HEK293T (cell line): ENCODE data around the gene CAMK1.
A peak's percentile ranks its signal among the peaks of the same experiment; 100 is the strongest.
"Not testable (repeated sequence)": the region's sequence is repeated elsewhere in the genome, so short reads cannot be mapped to it uniquely, and the experiment has no call there.

Experiments
- CTCF ChIA-PET: fragments of 350-600 bp; formaldehyde crosslinking; extraction: SDS; loops from one replicate; lab custom pipeline; 2021; ENCODE audit warnings: antibody characterized with exemption, inconsistent platforms; lab: Yijun Ruan, JAX
- POLR2A ChIA-PET: fragments of 350-600 bp; formaldehyde crosslinking; extraction: SDS; loops from one replicate; lab custom pipeline; 2020; ENCODE audit warnings: antibody characterized with exemption, inconsistent platforms; lab: Yijun Ruan, JAX
- DNase-seq: peaks from one replicate; pipeline ENCODE4 v3.0.0; 2012; ENCODE audit warnings: mixed read lengths; ENCODE audit errors: extremely low spot score
- ARNT ChIP-seq: fragments of 450-650 bp; IDR thresholded peaks from 2 replicates; pipeline ENCODE4 v1.6.1; 2017; ENCODE audit warnings: mild to moderate bottlenecking
- BHLHE40 ChIP-seq: fragments of 450-650 bp; IDR thresholded peaks from 2 replicates; pipeline ENCODE4 v1.6.1; 2016; ENCODE audit warnings: mild to moderate bottlenecking, moderate library complexity, borderline replicate concordance
- CTBP1 ChIP-seq: fragments of 450-650 bp; IDR thresholded peaks from 2 replicates; pipeline ENCODE4 v1.6.1; 2016; ENCODE audit warnings: borderline replicate concordance
- ELF4 ChIP-seq: fragments of 450-650 bp; IDR thresholded peaks from 2 replicates; pipeline ENCODE4 v1.6.1; 2017; ENCODE audit warnings: antibody characterized with exemption
- FOXA1 ChIP-seq: fragments of 450-650 bp; IDR thresholded peaks from 2 replicates; pipeline ENCODE4 v1.6.1; 2016; ENCODE audit warnings: mild to moderate bottlenecking
- FOXK2 ChIP-seq: fragments of 450-650 bp; IDR thresholded peaks from 2 replicates; pipeline ENCODE4 v1.6.1; 2016; ENCODE audit warnings: mild to moderate bottlenecking
- FOXM1 ChIP-seq: fragments of 450-650 bp; IDR thresholded peaks from 2 replicates; pipeline ENCODE4 v1.6.1; 2017; ENCODE audit warnings: mild to moderate bottlenecking, borderline replicate concordance
- HDGF ChIP-seq: fragments of 450-650 bp; IDR thresholded peaks from 2 replicates; pipeline ENCODE4 v1.6.1; 2017; ENCODE audit warnings: antibody characterized with exemption, borderline replicate concordance
- L3MBTL2 ChIP-seq: fragments of 450-650 bp; conservative IDR thresholded peaks from 2 replicates; pipeline ENCODE4 v1.6.1; 2016; ENCODE audit warnings: mild to moderate bottlenecking
- LEF1 ChIP-seq: fragments of 450-650 bp; IDR thresholded peaks from 2 replicates; pipeline ENCODE4 v1.6.1; 2017; ENCODE audit warnings: mild to moderate bottlenecking, borderline replicate concordance
- NFRKB ChIP-seq: fragments of 450-650 bp; IDR thresholded peaks from 2 replicates; pipeline ENCODE4 v1.6.1; 2016; ENCODE audit warnings: mild to moderate bottlenecking, moderate library complexity
- SP1 ChIP-seq: fragments of 450-650 bp; IDR thresholded peaks from 2 replicates; pipeline ENCODE4 v1.6.1; 2017
- SUZ12 ChIP-seq: fragments of 450-650 bp; IDR thresholded peaks from 2 replicates; pipeline ENCODE4 v1.6.1; 2016; ENCODE audit warnings: mild to moderate bottlenecking
- TARDBP ChIP-seq: fragments of 450-650 bp; IDR thresholded peaks from 2 replicates; pipeline ENCODE4 v1.6.1; 2016
- ZNF384 ChIP-seq: fragments of 450-650 bp; IDR thresholded peaks from 2 replicates; pipeline ENCODE4 v1.6.1; 2016
- TF ChIP-seq, protein P1 (sequence below): fragments of 450-650 bp; IDR thresholded peaks from 2 replicates; pipeline ENCODE4 v1.6.1; 2016

Gene CAMK1

DNA sequence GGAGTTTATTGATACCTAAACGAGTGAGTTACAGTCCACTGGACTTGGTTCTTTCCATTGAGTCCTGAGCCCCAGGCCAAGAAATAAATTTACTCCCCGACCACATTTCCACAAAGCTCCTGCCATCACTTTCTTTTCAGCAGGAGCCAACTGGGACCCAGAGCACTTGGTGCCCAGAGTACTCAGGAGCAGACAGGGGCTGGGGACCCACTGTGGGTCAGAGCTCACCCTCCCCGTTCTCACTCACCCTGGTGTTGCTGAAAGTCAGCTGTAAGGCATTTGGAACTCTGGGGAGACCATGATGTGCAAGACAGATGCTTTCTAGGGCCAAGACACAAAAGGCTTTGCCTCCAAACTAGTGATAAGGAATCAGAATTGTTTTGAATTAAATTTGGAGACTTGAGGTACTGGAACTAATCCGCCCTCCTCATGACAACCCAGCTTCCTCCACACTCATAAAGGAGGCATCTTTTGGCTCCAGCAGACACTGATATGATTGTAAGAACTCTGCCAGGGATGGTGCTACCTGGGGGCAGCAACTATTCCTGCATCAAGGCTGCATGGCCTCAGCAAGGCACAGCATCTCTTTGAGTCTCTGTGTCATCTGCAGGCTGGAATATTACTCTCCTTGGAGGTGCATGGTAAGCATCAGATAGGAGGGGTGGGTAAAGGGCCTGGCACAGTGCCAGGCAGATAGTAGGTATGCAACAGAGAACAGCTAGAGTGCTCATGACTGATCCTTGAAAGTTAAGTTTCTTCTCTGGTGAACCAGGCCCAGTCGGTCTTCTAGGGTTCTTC, 7.3 kb upstream of the CAMK1 start:
- TF ChIP-seq ELF4: no peak
- TF ChIP-seq FOXA1: no peak
- TF ChIP-seq TARDBP: no peak
- no peak for TF ChIP-seq FOXM1
- TF ChIP-seq SP1: no peak
- TF ChIP-seq LEF1: no peak
- TF ChIP-seq CTBP1: no peak
- TF ChIP-seq BHLHE40: no peak
- TF ChIP-seq SUZ12: no peak
- no peak for TF ChIP-seq FOXK2
- TF ChIP-seq HDGF: no peak
- TF ChIP-seq NFRKB: no peak
- TF ChIP-seq, protein P1, sequence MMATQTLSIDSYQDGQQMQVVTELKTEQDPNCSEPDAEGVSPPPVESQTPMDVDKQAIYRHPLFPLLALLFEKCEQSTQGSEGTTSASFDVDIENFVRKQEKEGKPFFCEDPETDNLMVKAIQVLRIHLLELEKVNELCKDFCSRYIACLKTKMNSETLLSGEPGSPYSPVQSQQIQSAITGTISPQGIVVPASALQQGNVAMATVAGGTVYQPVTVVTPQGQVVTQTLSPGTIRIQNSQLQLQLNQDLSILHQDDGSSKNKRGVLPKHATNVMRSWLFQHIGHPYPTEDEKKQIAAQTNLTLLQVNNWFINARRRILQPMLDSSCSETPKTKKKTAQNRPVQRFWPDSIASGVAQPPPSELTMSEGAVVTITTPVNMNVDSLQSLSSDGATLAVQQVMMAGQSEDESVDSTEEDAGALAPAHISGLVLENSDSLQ: no peak
- no peak for TF ChIP-seq ZNF384
- TF ChIP-seq ARNT: no peak
- no peak for TF ChIP-seq L3MBTL2
- DNase-seq: no peak
- POLR2A ChIA-PET: no interaction called here
- CTCF ChIA-PET: no interaction called here

DNA sequence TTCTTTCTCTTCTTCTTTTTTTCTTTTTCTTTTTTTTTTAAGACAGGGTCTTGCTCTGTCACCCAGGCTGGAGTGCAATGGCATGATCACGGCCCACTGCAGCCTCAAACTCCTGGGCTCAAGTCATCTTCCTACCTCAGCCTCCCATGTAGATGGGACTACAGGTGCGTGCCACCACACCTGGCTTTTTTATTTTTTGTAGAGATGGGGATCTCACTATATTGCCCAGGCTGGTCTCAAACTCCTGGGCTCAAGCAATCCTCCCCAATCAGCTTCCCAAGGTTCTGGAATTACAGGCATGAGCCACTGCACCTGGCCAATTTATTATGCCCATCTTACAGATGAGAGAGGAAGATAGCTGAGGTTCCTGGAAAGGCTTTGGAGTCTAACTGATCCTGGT, 1.3 kb upstream of the CAMK1 start:
- POLR2A ChIA-PET: interaction anchor here (0.8 to 1.6 kb wide), 2 partner anchors 17 to 19 kb away, joined by 3 to 7 read pairs; no protein-coding TSS in a partner anchor
- CTCF ChIA-PET, DNase-seq: not testable (repeated sequence)
- 0 out of 2 replicates have a peak, but pooled peaks have one; percentile 24 for TF ChIP-seq ZNF384

DNA sequence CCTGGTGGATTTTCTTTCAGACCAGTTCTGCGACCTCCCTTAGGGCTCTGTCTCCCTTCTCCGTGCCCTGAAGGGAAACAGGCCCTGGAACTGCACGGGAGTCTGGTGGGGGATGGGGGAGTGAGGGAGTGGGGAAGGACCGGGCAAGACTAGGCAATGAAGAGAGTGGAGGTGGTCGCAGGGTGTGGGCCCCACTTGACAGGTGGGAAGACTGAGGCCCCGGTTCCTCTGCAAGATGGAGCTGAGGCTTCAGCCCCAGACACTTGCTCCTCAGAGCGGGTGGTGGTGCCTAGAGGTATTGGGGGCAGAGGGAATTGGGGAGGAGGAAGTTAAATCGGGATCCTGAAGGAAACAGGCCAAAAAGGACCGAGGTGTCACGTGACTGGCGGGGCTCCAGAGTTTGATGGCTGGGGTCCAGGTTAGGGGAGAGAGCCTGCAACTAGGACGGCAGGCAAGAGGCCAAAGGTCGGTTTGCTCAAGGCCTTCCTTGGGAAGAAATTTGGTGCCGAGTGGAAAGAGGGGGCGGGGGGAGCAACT, 597 bp upstream of the CAMK1 start:
- DNase-seq: no peak
- TF ChIP-seq, protein P1: no peak
- TF ChIP-seq NFRKB: no peak
- POLR2A ChIA-PET: interaction anchor here (0.6 to 2.3 kb wide), 8 partner anchors 8 to 261 kb away, joined by 3 to 10 read pairs (median 4); partner anchors contain the start of genes ARPC4, BRPF1 and TADA3
- CTCF ChIA-PET: no interaction called here

DNA sequence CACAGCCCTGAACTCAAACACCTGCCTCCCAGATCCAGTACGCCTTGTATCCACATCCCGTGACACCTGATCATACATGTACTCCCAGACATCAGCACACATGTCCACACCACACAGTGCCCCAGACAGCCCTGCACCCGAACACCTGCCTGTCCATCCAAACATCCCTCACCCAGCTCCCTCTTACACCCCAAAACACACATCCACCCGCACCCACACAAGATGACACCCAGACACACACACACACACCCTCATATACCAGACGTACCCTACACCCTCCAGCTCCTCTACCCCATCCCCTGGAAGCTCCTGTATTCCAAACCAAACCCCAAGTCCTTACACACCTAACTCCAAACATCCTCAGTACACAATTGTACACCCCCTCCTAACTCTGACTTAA, 735 bp downstream of the CAMK1 start:
- POLR2A ChIA-PET: interaction anchor here (0.6 to 2.3 kb wide), 8 partner anchors 8 to 72 kb away, joined by 3 to 10 read pairs (median 4); partner anchors contain the start of genes ARPC4, BRPF1, OGG1 and TADA3
- CTCF ChIA-PET: no interaction called here
- TF ChIP-seq ELF4 (no peak), FOXA1 (no peak), ARNT (no peak), TARDBP (no peak), L3MBTL2 (no peak), BHLHE40 (no peak), ZNF384 (no peak), FOXM1 (no peak), HDGF (no peak), LEF1 (no peak), SUZ12 (no peak), SP1 (no peak)
- TF ChIP-seq, protein P1: no peak
- no peak for DNase-seq

DNA sequence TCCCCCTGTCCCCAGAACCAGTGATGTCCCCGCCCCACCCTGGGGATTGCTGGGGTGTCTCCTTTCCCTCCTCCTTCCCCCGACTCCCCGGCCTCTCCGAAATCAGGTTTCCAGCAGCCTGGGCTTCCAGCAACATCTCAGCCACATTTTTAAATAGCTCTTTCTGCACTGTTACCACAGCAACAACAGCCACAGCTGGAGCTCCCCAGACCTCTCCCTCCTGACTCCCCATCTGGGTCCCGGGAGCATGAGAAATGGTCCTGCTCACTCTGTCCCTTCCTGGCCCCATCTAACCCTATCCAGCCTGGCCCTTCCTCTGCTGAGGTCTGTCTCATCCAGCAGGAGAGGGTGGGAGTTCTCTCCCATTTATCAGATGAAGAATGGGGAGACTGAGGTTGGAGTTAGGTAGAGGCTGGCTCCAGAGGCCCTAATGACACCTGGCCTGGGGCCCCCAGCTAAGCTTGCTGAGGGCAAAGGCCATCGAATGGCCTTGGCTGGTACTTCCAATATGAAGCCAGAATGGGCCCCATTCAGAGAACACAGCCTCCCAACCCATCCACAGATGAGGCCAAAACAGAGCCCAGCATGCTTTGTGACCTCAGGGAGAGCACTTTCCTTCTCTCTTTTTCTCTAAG, 1.5 kb downstream of the CAMK1 start:
- CTCF ChIA-PET: no interaction called here
- DNase-seq: no peak

DNA sequence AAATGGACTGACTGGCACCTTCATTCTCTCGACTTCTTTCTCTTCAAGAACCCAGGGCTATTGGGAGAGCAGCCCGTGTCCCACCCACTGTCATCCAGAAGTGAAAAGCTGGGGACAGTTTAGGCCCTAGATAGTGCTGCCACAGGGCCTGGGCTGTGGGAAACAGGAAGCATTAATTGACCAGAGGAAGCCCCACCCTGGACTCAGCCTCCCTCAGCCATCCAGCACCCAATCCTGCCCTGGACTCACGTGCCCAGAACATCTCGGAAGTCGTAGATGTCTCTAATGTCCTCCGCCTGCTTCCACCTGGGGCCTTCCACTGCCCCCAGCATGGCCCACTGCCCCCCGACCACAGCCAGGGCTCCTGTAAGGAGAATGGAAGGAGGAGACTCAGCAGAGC, 2.3 kb downstream of the CAMK1 start:
- TF ChIP-seq TARDBP (no peak), FOXM1 (no peak), ARNT (no peak), ZNF384 (no peak), FOXA1 (no peak), L3MBTL2 (no peak), ELF4 (no peak), CTBP1 (no peak), NFRKB (no peak), LEF1 (no peak), SUZ12 (no peak), HDGF (no peak), SP1 (no peak), FOXK2 (no peak), BHLHE40 (no peak)
- TF ChIP-seq, protein P1: no peak
- DNase-seq: no peak
- CTCF ChIA-PET: no interaction called here
- POLR2A ChIA-PET: no interaction called here

More for the DNA sequence above, 1.5 kb downstream of the CAMK1 start:
- no peak for TF ChIP-seq SP1
- TF ChIP-seq LEF1: no peak
- no peak for TF ChIP-seq ARNT
- TF ChIP-seq FOXK2: no peak
- TF ChIP-seq FOXM1: no peak
- TF ChIP-seq CTBP1: no peak
- no peak for TF ChIP-seq FOXA1
- POLR2A ChIA-PET: interaction anchor here (0.6 to 2.3 kb wide), 5 partner anchors 7 to 24 kb away, joined by 3 to 10 read pairs (median 3); partner anchors contain the start of genes ARPC4, OGG1 and TADA3
